Measurements from ENCODE around the gene CHRM4.

Gene CHRM4

DNA sequence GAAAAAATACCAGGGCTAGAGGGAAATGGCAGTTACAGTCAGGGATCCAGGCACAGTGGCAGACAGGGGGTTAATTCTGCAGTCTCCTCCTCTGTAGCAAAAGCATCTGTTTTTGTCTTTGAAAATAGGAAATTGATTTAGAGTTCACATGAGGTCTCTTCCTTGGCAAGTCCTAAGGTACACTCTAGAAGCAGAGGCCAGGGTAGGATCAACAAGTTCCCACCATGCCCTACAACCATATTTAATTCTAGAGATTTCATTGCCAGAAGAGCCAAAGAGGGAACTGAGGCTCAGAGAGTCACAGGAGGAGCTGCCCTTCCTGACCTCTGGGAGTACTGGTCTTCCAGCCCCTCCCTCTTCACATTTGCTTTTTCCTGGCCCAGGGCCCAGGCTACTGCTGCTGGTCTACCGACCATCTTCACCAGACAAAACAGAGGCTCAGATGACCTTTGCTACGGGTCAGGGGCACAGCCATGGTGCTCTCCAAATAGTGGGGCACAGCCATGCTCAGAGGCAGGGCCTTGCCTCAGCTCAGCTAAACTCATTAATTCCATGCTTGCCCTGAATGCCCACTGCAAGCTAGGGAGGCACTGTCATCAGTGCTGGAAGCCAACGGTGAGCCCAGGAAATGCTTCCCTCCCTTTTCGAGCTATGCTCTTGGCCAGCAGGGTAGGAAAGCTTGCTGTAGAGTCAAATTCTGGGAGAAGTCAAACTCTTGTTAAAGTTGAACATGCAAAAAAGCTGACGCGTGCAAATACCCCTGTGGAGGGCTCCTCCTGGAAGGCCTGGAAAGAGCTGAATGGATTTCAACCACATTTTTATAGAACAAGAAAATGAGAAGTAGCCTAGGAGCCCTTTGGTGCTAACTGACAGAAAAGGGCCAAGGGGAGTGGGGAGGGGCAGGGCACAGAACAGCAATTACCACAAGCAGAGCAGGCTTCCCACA, 11.7 kb upstream of the CHRM4 start:
- DNase-seq (ENCODE audit: low read depth, low spot score), result no peak
- TF ChIP-seq ZNF274 (IDR thresholded peaks at IDR 0.05; ENCODE audit: low read depth, low read length), result no peak
- no peak for TF ChIP-seq SUZ12 (IDR thresholded peaks at IDR 0.05; ENCODE audit: extremely low read depth, insufficient read depth, insufficient read length)
- no peak for TF ChIP-seq YY1 (IDR thresholded peaks at IDR 0.05; ENCODE audit: insufficient read depth, insufficient read length)
- H3K4me3 ChIP-seq (ENCODE audit: insufficient read length, low read depth), result no peak overlapping the region
- no peak overlapping the region for H3K9ac ChIP-seq (ENCODE audit: insufficient read length, low read depth)
- H3K27me3 ChIP-seq (ENCODE audit: insufficient read depth, insufficient read length), result no peaks in the 10 kb centered on the region
- H3K36me3 ChIP-seq (ENCODE audit: insufficient read depth, insufficient read length, low read length), result peaks cover 70% of the 10 kb centered on the region
- H3K9me3 ChIP-seq (ENCODE audit: insufficient read depth, low read length), result no peaks in the 10 kb centered on the region
- peaks cover 8% of the 10 kb centered on the region for H3K4me1 ChIP-seq (ENCODE audit: insufficient read depth, insufficient read length)

DNA sequence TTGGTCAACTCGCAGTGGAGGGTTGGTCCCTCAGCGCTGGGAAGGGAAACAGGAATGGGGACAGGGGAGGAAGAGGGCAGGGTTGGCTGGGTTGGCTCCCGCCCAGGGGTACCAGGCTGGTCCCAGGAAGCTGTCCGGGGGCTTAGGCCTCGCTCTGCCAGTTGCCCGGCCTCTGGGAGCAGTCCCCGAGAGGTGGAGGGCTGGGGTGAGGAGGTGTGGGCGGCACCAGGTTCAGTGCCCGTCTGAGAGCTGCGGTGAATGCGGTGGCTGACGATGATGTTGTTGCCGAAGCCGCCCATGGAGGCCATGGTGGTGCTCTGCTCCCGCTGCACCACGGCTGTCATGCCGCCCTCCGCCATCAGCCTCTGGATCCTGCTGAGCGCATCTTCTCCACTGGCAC, 6.0 kb upstream of the CHRM4 start:
- no peak overlapping the region for H3K4me3 ChIP-seq (ENCODE audit: insufficient read length, low read depth)
- H3K27me3 ChIP-seq (ENCODE audit: insufficient read depth, insufficient read length), result peaks cover 15% of the 10 kb centered on the region
- no peaks in the 10 kb centered on the region for H3K9me3 ChIP-seq (ENCODE audit: insufficient read depth, low read length)
- peaks cover 52% of the 10 kb centered on the region for H3K36me3 ChIP-seq (ENCODE audit: insufficient read depth, insufficient read length, low read length)
- DNase-seq (ENCODE audit: low read depth, low spot score), result no peak
- TF ChIP-seq YY1 (IDR thresholded peaks at IDR 0.05; ENCODE audit: insufficient read depth, insufficient read length), result no peak
- no peak for TF ChIP-seq ZNF274 (IDR thresholded peaks at IDR 0.05; ENCODE audit: low read depth, low read length)
- no peak for TF ChIP-seq SUZ12 (IDR thresholded peaks at IDR 0.05; ENCODE audit: extremely low read depth, insufficient read depth, insufficient read length)
- H3K4me1 ChIP-seq (ENCODE audit: insufficient read depth, insufficient read length), result no peaks in the 10 kb centered on the region
- no peak overlapping the region for H3K9ac ChIP-seq (ENCODE audit: insufficient read length, low read depth)

DNA sequence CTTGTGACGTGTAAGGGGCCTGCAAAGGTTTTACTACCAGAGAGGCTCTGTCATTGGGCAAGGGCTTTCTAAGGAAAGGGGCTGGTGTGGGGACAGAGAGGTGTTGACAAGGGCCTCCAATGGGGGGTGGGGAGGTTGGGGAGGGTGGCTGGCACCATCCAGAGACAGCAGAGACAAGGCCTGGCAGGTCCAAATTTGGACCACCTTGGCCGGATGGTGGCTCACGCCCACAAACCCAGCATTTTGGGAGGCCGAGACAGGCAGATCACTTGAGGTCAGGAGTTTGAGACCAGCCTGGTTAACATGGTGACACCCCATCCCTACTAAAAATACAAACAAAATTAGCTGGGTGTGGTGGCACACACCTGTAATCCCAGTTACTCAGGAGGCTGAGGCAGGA, 2.2 kb upstream of the CHRM4 start:
- Histone ChIP-seq H3K4me3 (ENCODE audit: insufficient read length, low read depth) (no peak overlapping the region), H3K9me3 (ENCODE audit: insufficient read depth, low read length) (no peaks in the 10 kb centered on the region), H3K27me3 (ENCODE audit: insufficient read depth, insufficient read length) (peaks cover 42% of the 10 kb centered on the region), H3K9ac (ENCODE audit: insufficient read length, low read depth) (no peak overlapping the region), H3K4me1 (ENCODE audit: insufficient read depth, insufficient read length) (peaks cover 18% of the 10 kb centered on the region), H3K36me3 (ENCODE audit: insufficient read depth, insufficient read length, low read length) (peaks cover 27% of the 10 kb centered on the region)
- DNase-seq (ENCODE audit: low read depth, low spot score), result no peak
- TF ChIP-seq ZNF274 (IDR thresholded peaks at IDR 0.05; ENCODE audit: low read depth, low read length), result no peak
- TF ChIP-seq YY1 (IDR thresholded peaks at IDR 0.05; ENCODE audit: insufficient read depth, insufficient read length), result no peak
- no peak for TF ChIP-seq SUZ12 (IDR thresholded peaks at IDR 0.05; ENCODE audit: extremely low read depth, insufficient read depth, insufficient read length)

DNA sequence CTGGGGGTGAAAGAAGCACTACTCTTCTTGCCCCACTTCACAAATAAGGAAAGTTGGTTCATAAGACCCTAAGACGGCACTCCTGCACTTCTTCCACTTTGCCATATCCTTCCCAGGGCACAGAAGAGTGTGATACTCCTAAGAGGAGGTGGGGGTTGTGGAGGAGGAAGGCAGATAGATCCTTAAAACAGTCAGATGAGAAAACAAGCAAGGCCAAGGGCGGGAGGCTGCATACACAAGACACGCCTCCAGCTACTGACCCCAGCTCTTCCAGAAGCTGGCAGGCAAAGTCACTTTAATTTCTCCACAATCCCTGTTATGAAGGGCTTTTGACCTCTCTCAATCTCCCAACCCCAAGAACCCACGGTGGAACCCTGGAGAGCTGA, 1.6 kb upstream of the CHRM4 start:
- Histone ChIP-seq H3K4me1 (ENCODE audit: insufficient read depth, insufficient read length) (peaks cover 24% of the 10 kb centered on the region), H3K9ac (ENCODE audit: insufficient read length, low read depth) (peak overlapping the region; percentile 61), H3K27me3 (ENCODE audit: insufficient read depth, insufficient read length) (peaks cover 47% of the 10 kb centered on the region), H3K36me3 (ENCODE audit: insufficient read depth, insufficient read length, low read length) (peaks cover 25% of the 10 kb centered on the region), H3K9me3 (ENCODE audit: insufficient read depth, low read length) (no peaks in the 10 kb centered on the region), H3K4me3 (ENCODE audit: insufficient read length, low read depth) (peak overlapping the region; percentile 49)
- DNase-seq (ENCODE audit: low read depth, low spot score), result no peak
- TF ChIP-seq ZNF274 (IDR thresholded peaks at IDR 0.05; ENCODE audit: low read depth, low read length), result no peak
- TF ChIP-seq SUZ12 (IDR thresholded peaks at IDR 0.05; ENCODE audit: extremely low read depth, insufficient read depth, insufficient read length), result no peak
- TF ChIP-seq YY1 (IDR thresholded peaks at IDR 0.05; ENCODE audit: insufficient read depth, insufficient read length), result no peak

DNA sequence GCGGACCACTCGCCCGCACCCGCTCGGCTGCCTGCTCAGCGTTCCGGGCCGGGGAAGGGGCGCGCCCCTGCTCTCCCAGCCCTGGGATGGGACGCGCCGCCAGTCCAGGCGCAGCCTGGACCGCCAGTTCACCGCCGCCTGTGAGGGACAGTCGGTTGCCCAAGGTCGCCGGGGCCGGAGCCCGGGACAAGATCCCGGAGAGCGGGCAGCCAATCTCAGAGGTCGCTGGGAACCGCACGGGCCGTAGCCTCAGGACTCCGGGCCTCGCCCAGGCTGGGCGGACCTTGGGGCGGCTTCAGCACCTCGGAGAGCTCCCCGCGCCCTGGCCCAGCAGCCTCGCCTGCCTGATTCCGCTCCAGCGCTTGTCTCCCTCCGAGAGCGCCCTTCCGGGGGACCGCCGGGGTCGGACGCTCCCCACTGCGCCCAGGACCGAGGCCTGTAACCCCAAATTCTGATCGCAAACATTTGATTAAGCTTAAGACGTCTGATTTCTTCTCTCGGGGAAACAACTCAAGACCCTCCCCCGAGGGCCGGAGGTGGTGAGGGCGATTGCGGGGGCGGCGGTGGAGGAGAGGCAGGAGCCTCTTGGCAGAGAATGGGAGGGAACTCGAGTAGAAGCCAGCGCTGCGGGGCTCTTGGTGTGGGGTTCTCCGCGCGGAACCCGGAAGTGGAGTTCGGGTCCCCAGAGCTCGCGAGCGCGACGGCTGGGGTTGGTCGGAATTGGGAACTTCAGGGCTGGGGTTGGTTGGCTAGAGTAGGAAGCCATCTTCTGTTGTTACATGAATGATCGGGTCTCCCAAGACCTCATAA, 1.1 kb upstream of the CHRM4 start:
- peaks cover 53% of the 10 kb centered on the region for H3K27me3 ChIP-seq (ENCODE audit: insufficient read depth, insufficient read length)
- H3K4me3 ChIP-seq (ENCODE audit: insufficient read length, low read depth), result peak overlapping the region; percentile 49
- TF ChIP-seq SUZ12 (IDR thresholded peaks at IDR 0.05; ENCODE audit: extremely low read depth, insufficient read depth, insufficient read length) (peak; percentile 30), YY1 (IDR thresholded peaks at IDR 0.05; ENCODE audit: insufficient read depth, insufficient read length) (no peak)
- H3K4me1 ChIP-seq (ENCODE audit: insufficient read depth, insufficient read length), result peaks cover 30% of the 10 kb centered on the region
- peak overlapping the region; percentile 61 for H3K9ac ChIP-seq (ENCODE audit: insufficient read length, low read depth)
- H3K9me3 ChIP-seq (ENCODE audit: insufficient read depth, low read length), result no peaks in the 10 kb centered on the region
- H3K36me3 ChIP-seq (ENCODE audit: insufficient read depth, insufficient read length, low read length), result peaks cover 19% of the 10 kb centered on the region
- DNase-seq (ENCODE audit: low read depth, low spot score), result peak; percentile 91

DNA sequence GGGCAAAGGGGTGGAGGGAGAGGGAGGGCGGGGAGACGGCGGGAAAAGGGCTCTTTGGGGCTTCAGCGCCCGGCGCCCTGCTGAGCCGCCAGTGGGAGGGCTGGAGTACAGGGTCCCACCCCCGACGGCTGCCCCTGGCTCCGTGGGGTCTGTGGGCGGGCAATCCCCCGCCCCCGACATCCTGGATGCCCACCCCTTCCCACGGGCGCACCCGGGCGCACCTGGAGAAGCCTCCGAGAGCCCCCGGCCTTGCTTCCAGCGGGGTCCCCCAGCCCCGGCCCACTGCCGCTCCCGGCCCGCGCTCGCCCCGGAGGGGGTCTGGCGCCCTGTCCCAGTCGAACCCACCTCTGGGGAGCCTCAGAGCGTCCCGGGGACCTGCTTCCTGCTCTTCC, 394 bp downstream of the CHRM4 start:
- Histone ChIP-seq H3K4me1 (ENCODE audit: insufficient read depth, insufficient read length) (peaks cover 37% of the 10 kb centered on the region), H3K9ac (ENCODE audit: insufficient read length, low read depth) (peak overlapping the region; percentile 67), H3K9me3 (ENCODE audit: insufficient read depth, low read length) (no peaks in the 10 kb centered on the region), H3K4me3 (ENCODE audit: insufficient read length, low read depth) (peak overlapping the region; percentile 49), H3K27me3 (ENCODE audit: insufficient read depth, insufficient read length) (peaks cover 64% of the 10 kb centered on the region), H3K36me3 (ENCODE audit: insufficient read depth, insufficient read length, low read length) (peaks cover 6% of the 10 kb centered on the region)
- no peak for TF ChIP-seq YY1 (IDR thresholded peaks at IDR 0.05; ENCODE audit: insufficient read depth, insufficient read length)
- DNase-seq (ENCODE audit: low read depth, low spot score), result no peak

Data from NT2/D1 (cell line).